Liver (tissue), 9 donors: ENCODE data around the gene STK40. TPM values are rescaled to one million over a fixed set of nuclear protein-coding genes. Genes with fewer than 3 reads are reported as not detected.

Experiments used
- DNase-seq: peaks from one replicate; pipeline ENCODE4 v3.0.0-alpha.2; 2017; ENCODE audit warnings: low spot score
- H3K27ac ChIP-seq, 2 donors: one replicate each; pipeline ENCODE4 v1.7.0; 2013; ENCODE audit warnings: inconsistent platforms in 2 of 2, low read length in 2 of 2, control low read depth in 1 of 2, low read depth in 1 of 2, mild to moderate bottlenecking in 1 of 2
- H3K27me3 ChIP-seq, 4 donors: one replicate each; pipeline versions ENCODE4 v1.6.1 to v1.7.0; 2013; ENCODE audit warnings: low read length in 3 of 4, inconsistent platforms in 1 of 4, mild to moderate bottlenecking in 1 of 4, moderate library complexity in 1 of 4; ENCODE audit not compliant: control insufficient read depth in 4 of 4, insufficient read depth in 4 of 4
- H3K36me3 ChIP-seq, 4 donors: one replicate each; pipeline versions ENCODE4 v1.6.1 to v1.7.0; 2013; ENCODE audit warnings: low read length in 3 of 4, mild to moderate bottlenecking in 3 of 4, low read depth in 1 of 4, moderate library complexity in 1 of 4; ENCODE audit not compliant: control insufficient read depth in 4 of 4, insufficient read depth in 3 of 4
- H3K4me1 ChIP-seq, 4 donors: one replicate each; pipeline versions ENCODE4 v1.6.1 to v1.7.0; 2013; ENCODE audit warnings: low read length in 3 of 4, mild to moderate bottlenecking in 3 of 4, moderate library complexity in 1 of 4; ENCODE audit not compliant: control insufficient read depth in 4 of 4, insufficient read depth in 4 of 4
- H3K4me3 ChIP-seq, 3 donors: one replicate each; pipeline versions ENCODE4 v1.6.1 to v1.7.0; 2013; ENCODE audit warnings: low read length in 3 of 3, control low read depth in 1 of 3, low read depth in 1 of 3, mild to moderate bottlenecking in 1 of 3
- H3K9ac ChIP-seq, 2 donors: one replicate each; pipeline ENCODE4 v1.7.0; 2013; ENCODE audit warnings: low read length in 2 of 2, mild to moderate bottlenecking in 2 of 2, moderate library complexity in 2 of 2, control low read depth in 1 of 2, low read depth in 1 of 2
- H3K9me3 ChIP-seq, 4 donors: one replicate each; pipeline versions ENCODE4 v1.6.1 to v1.7.0; 2013; ENCODE audit warnings: low read length in 3 of 4; ENCODE audit not compliant: control insufficient read depth in 4 of 4
- EGR1 ChIP-seq, 2 donors: IDR thresholded peaks; 2 replicates each; pipeline ENCODE4 v1.6.1; 2016 to 2018; ENCODE audit warnings: antibody characterized with exemption in 2 of 2, low read depth in 2 of 2
- FOXA1 ChIP-seq: IDR thresholded peaks from 2 replicates; pipeline ENCODE4 v1.6.1; 2016; ENCODE audit warnings: antibody characterized with exemption
- FOXA2 ChIP-seq: IDR thresholded peaks from 2 replicates; pipeline ENCODE4 v1.6.1; 2016; ENCODE audit warnings: antibody characterized with exemption
- GABPA ChIP-seq, 2 donors: IDR thresholded peaks in 1 of 2; conservative IDR thresholded peaks in 1 of 2; 2 replicates each; pipeline ENCODE4 v1.6.1; 2016; ENCODE audit warnings: antibody characterized with exemption in 2 of 2, mild to moderate bottlenecking in 1 of 2, moderate library complexity in 1 of 2
- HNF4A ChIP-seq, 2 donors: conservative IDR thresholded peaks; 2 replicates each; pipeline ENCODE4 v1.6.1; 2016; ENCODE audit warnings: antibody characterized with exemption in 2 of 2, mild to moderate bottlenecking in 2 of 2
- HNF4G ChIP-seq: IDR thresholded peaks from 2 replicates; pipeline ENCODE4 v1.6.1; 2016; ENCODE audit warnings: antibody characterized with exemption
- JUND ChIP-seq, 2 donors: IDR thresholded peaks; 2 replicates each; pipeline ENCODE4 v1.6.1; 2016; ENCODE audit warnings: antibody characterized with exemption in 2 of 2
- NR2F2 ChIP-seq: IDR thresholded peaks from 2 replicates; pipeline ENCODE4 v1.6.1; 2016; ENCODE audit warnings: antibody characterized with exemption
- RAD21 ChIP-seq, 2 donors: IDR thresholded peaks; 2 replicates each; pipeline ENCODE4 v1.6.1; 2016; ENCODE audit warnings: antibody characterized with exemption in 2 of 2, mild to moderate bottlenecking in 2 of 2
- RXRA ChIP-seq, 2 donors: IDR thresholded peaks; 2 replicates each; pipeline ENCODE4 v1.6.1; 2017 to 2018; ENCODE audit warnings: antibody characterized with exemption in 2 of 2, mild to moderate bottlenecking in 1 of 2
- SP1 ChIP-seq: IDR thresholded peaks from 2 replicates; pipeline ENCODE4 v1.6.1; 2018; ENCODE audit warnings: antibody characterized with exemption, mild to moderate bottlenecking
- TAF1 ChIP-seq: conservative IDR thresholded peaks from 2 replicates; pipeline ENCODE4 v1.6.1; 2016; ENCODE audit warnings: antibody characterized with exemption, mild to moderate bottlenecking
- YY1 ChIP-seq: IDR thresholded peaks from 2 replicates; pipeline ENCODE4 v1.6.1; 2016; ENCODE audit warnings: antibody characterized with exemption, mild to moderate bottlenecking
- WGBS: extraction: QIAGEN DNeasy Blood & Tissue Kit; methylation state at CpG from one replicate; pipeline ENCODE4 v1.1.7; 2013; 5-methylcytosine and 5-hydroxymethylcytosine counted together
- polyA plus RNA-seq, 2 donors: library from polyadenylated mRNA; stranded (reverse) in 1 of 2; unstranded in 1 of 2; fragments of 200-250 nt in 1 of 2; fragments of >200 nt in 1 of 2; fragmentation: Nextera tagmentation in 1 of 2; extraction: Ambion mirVana in 1 of 2; gene quantifications; one replicate each; pipeline versions ENCODE4 v1.2.1 to v1.2.3, GENCODE V29; 2013 to 2015
- total RNA-seq, 2 donors: library from RNA; depleted of rRNA; stranded (reverse); fragments of >200 nt; gene quantifications; one replicate each; pipeline ENCODE4 v1.2.3, GENCODE V29; 2014
- TF ChIP-seq, protein P1 (sequence below): fragments of 150-350 bp; IDR thresholded peaks from 2 replicates; pipeline ENCODE4 v1.5.1; 2017; ENCODE audit warnings: improper control_type of control experiment, low read depth, low read length; ENCODE audit not compliant: missing input control
- TF ChIP-seq, protein P2 (sequence below): IDR thresholded peaks from 2 replicates; pipeline ENCODE4 v1.6.1; 2016; ENCODE audit warnings: antibody characterized with exemption
- TF ChIP-seq, protein P3 (sequence below): IDR thresholded peaks from 2 replicates; pipeline ENCODE4 v1.6.1; 2016; ENCODE audit warnings: antibody characterized with exemption
- TF ChIP-seq, protein P4 (sequence below): IDR thresholded peaks from 2 replicates; pipeline ENCODE4 v1.6.1; 2016; ENCODE audit warnings: antibody characterized with exemption
- TF ChIP-seq, protein P5 (sequence below): IDR thresholded peaks from 2 replicates; pipeline ENCODE4 v1.6.1; 2016; ENCODE audit warnings: antibody characterized with exemption, mild to moderate bottlenecking
- donor health status: healthy.
- donor health status: healthy.
- donor health status: healthy.
- donor health status: healthy.
- donor health status: healthy.

STK40 gene
- total and polyA plus RNA-seq, 4 donors: 13.0 to 26.8 (median 21.9) TPM

DNA sequence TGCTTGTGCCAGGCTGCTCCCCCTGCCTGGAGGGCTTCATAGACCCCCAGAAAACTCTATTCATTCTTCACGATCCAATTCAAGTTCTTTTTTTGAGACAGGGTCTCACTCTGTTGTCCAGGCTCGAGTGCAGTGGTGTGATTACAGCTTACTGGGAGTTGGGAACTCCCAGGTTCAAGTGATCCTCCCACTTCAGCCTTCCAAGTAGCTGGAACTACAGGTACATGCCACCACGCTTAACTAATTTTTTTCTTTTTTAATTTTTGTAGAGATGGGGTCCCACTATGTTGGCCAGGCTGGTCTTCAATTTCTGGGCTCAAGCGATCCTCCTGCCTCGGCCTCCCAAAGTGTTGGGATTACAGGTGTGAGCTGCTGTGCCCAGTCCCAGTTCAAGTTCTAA lies 4.3 kb downstream of the STK40 start (continued):
- TF ChIP-seq, protein P1, sequence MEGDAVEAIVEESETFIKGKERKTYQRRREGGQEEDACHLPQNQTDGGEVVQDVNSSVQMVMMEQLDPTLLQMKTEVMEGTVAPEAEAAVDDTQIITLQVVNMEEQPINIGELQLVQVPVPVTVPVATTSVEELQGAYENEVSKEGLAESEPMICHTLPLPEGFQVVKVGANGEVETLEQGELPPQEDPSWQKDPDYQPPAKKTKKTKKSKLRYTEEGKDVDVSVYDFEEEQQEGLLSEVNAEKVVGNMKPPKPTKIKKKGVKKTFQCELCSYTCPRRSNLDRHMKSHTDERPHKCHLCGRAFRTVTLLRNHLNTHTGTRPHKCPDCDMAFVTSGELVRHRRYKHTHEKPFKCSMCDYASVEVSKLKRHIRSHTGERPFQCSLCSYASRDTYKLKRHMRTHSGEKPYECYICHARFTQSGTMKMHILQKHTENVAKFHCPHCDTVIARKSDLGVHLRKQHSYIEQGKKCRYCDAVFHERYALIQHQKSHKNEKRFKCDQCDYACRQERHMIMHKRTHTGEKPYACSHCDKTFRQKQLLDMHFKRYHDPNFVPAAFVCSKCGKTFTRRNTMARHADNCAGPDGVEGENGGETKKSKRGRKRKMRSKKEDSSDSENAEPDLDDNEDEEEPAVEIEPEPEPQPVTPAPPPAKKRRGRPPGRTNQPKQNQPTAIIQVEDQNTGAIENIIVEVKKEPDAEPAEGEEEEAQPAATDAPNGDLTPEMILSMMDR: no peak
- no peak for TF ChIP-seq RXRA (IDR thresholded peaks at IDR 0.05)
- TF ChIP-seq JUND (IDR thresholded peaks at IDR 0.05): no peak
- TF ChIP-seq FOXA1: no peak
- TF ChIP-seq HNF4A (conservative IDR thresholded peaks at IDR 0.05): no peak
- TF ChIP-seq RAD21 (IDR thresholded peaks at IDR 0.05): no peak
- no peak for TF ChIP-seq HNF4G
- TF ChIP-seq YY1: no peak
- TF ChIP-seq GABPA (IDR thresholded peaks at IDR 0.05 in 1 of 2, conservative IDR thresholded peaks at IDR 0.05 in 1 of 2): no peak
- TF ChIP-seq, protein P2, sequence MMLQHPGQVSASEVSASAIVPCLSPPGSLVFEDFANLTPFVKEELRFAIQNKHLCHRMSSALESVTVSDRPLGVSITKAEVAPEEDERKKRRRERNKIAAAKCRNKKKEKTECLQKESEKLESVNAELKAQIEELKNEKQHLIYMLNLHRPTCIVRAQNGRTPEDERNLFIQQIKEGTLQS: no peak

- Histone ChIP-seq H3K4me3 (no peak overlapping the region), H3K9ac (no peak overlapping the region), H3K9me3 (no peaks in the 10 kb centered on the region), H3K4me1 (peaks cover 12 to 56% (median 46%) of the 10 kb centered on the region in 4 donors), H3K27ac (peak overlapping the region; percentile 74 to 77), H3K36me3 (peaks cover 0 to 3% (median 1%) of the 10 kb centered on the region in 4 donors), H3K27me3 (no peaks in the 10 kb centered on the region)
- 76% methylated on average over 3 of the region's 3 CpGs for WGBS
- TF ChIP-seq, protein P3, sequence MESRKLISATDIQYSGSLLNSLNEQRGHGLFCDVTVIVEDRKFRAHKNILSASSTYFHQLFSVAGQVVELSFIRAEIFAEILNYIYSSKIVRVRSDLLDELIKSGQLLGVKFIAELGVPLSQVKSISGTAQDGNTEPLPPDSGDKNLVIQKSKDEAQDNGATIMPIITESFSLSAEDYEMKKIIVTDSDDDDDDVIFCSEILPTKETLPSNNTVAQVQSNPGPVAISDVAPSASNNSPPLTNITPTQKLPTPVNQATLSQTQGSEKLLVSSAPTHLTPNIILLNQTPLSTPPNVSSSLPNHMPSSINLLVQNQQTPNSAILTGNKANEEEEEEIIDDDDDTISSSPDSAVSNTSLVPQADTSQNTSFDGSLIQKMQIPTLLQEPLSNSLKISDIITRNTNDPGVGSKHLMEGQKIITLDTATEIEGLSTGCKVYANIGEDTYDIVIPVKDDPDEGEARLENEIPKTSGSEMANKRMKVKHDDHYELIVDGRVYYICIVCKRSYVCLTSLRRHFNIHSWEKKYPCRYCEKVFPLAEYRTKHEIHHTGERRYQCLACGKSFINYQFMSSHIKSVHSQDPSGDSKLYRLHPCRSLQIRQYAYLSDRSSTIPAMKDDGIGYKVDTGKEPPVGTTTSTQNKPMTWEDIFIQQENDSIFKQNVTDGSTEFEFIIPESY: no peak
- TF ChIP-seq TAF1 (no peak), GABPA (IDR thresholded peaks at IDR 0.05 in 1 of 2, conservative IDR thresholded peaks at IDR 0.05 in 1 of 2) (no peak), RAD21 (IDR thresholded peaks at IDR 0.05) (no peak), JUND (IDR thresholded peaks at IDR 0.05) (no peak), FOXA2 (no peak), SP1 (no peak), EGR1 (IDR thresholded peaks at IDR 0.05; ENCODE audit: low read depth in 2 of 2) (no peak), YY1 (no peak), NR2F2 (no peak), FOXA1 (no peak), RXRA (IDR thresholded peaks at IDR 0.05) (no peak), HNF4A (conservative IDR thresholded peaks at IDR 0.05) (no peak), HNF4G (no peak)
- TF ChIP-seq, protein P4, sequence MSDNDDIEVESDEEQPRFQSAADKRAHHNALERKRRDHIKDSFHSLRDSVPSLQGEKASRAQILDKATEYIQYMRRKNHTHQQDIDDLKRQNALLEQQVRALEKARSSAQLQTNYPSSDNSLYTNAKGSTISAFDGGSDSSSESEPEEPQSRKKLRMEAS: no peak
- TF ChIP-seq, protein P1: no peak
- TF ChIP-seq, protein P2: no peak
- TF ChIP-seq, protein P5, sequence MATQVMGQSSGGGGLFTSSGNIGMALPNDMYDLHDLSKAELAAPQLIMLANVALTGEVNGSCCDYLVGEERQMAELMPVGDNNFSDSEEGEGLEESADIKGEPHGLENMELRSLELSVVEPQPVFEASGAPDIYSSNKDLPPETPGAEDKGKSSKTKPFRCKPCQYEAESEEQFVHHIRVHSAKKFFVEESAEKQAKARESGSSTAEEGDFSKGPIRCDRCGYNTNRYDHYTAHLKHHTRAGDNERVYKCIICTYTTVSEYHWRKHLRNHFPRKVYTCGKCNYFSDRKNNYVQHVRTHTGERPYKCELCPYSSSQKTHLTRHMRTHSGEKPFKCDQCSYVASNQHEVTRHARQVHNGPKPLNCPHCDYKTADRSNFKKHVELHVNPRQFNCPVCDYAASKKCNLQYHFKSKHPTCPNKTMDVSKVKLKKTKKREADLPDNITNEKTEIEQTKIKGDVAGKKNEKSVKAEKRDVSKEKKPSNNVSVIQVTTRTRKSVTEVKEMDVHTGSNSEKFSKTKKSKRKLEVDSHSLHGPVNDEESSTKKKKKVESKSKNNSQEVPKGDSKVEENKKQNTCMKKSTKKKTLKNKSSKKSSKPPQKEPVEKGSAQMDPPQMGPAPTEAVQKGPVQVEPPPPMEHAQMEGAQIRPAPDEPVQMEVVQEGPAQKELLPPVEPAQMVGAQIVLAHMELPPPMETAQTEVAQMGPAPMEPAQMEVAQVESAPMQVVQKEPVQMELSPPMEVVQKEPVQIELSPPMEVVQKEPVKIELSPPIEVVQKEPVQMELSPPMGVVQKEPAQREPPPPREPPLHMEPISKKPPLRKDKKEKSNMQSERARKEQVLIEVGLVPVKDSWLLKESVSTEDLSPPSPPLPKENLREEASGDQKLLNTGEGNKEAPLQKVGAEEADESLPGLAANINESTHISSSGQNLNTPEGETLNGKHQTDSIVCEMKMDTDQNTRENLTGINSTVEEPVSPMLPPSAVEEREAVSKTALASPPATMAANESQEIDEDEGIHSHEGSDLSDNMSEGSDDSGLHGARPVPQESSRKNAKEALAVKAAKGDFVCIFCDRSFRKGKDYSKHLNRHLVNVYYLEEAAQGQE: no peak
- DNase-seq: no peak
Observed at GRCh38 chr1:36380782-36381181, 4.9 kb downstream of the STK40 start.
